IMR-90 (cell line): Measurements from ENCODE around the gene LRRC14B. TPM values are rescaled to one million over a fixed set of nuclear protein-coding genes. Genes with fewer than 3 reads are reported as not detected.

Experiments used
- ATAC-seq: fragments of 200-7000 bp; cut with Tn5 transposase; 2 replicates; pipeline ENCODE4 v1.9.1; 2020; ENCODE audit warnings: low read depth, mild to moderate bottlenecking, moderate library complexity
- BruUV-seq: library from RNA; stranded (reverse); fragments of 400-500 nt; replicated peaks from 2 replicates; lab custom pipeline; 2021; lab: Mats Ljungman, UMichigan
- CTCF ChIA-PET: fragments of 300-600 bp; formaldehyde crosslinking; extraction: SDS; loops from one replicate; lab custom pipeline; 2021; ENCODE audit warnings: antibody characterized with exemption; lab: Yijun Ruan, JAX
- POLR2A ChIA-PET: fragments of 300-600 bp; sonication (Branson Sonifier 250); formaldehyde crosslinking; loops from one replicate; lab custom pipeline; 2022; ENCODE audit warnings: antibody characterized with exemption; ENCODE audit not compliant: unreplicated experiment; lab: Charles Lee
- DNase-seq: peaks from one replicate; pipeline ENCODE4 v3.0.0; 2013
- H2AFZ ChIP-seq: replicated peaks from 2 replicates; pipeline ENCODE3; 2013; ENCODE audit warnings: low read length, mild to moderate bottlenecking; ENCODE audit not compliant: poor library complexity
- H2AK5ac ChIP-seq: 2 replicates; pipeline ENCODE4 v1.6.1; 2013; ENCODE audit warnings: low read depth, low read length, inconsistent platforms
- H2AK9ac ChIP-seq: replicated peaks from 2 replicates; pipeline ENCODE3; 2013; ENCODE audit warnings: mild to moderate bottlenecking, low read depth, low read length, moderate library complexity; ENCODE audit not compliant: poor library complexity
- H2BK120ac ChIP-seq: 2 replicates; pipeline ENCODE4 v1.6.1; 2013; ENCODE audit warnings: low read depth, low read length, inconsistent platforms
- H2BK15ac ChIP-seq: 3 replicates; pipeline ENCODE4 v1.6.1; 2013; ENCODE audit warnings: low read depth, low read length, inconsistent platforms
- H2BK20ac ChIP-seq: 2 replicates; pipeline ENCODE4 v1.6.1; 2013; ENCODE audit warnings: low read depth, mild to moderate bottlenecking, inconsistent platforms, low read length, moderate library complexity
- H2BK5ac ChIP-seq: 2 replicates; pipeline ENCODE4 v1.6.1; 2013; ENCODE audit warnings: mild to moderate bottlenecking, low read depth, low read length, inconsistent platforms; ENCODE audit not compliant: poor library complexity, severe bottlenecking
- H3K14ac ChIP-seq: replicated peaks from 2 replicates; pipeline ENCODE4 v1.6.1; 2013; ENCODE audit warnings: low read depth, low read length, inconsistent platforms
- H3K18ac ChIP-seq: 2 replicates; pipeline ENCODE4 v1.6.1; 2013; ENCODE audit warnings: low read depth, low read length, control low read depth
- H3K23ac ChIP-seq: 2 replicates; pipeline ENCODE4 v1.6.1; 2013; ENCODE audit warnings: low read depth, low read length, inconsistent platforms
- H3K27ac ChIP-seq: 2 replicates; pipeline ENCODE4 v1.5.1; 2013; ENCODE audit warnings: mild to moderate bottlenecking, control low read depth, low read length; ENCODE audit not compliant: insufficient read depth
- H3K27me3 ChIP-seq: 2 replicates; pipeline ENCODE4 v1.6.1; 2013; ENCODE audit warnings: low read length; ENCODE audit not compliant: control insufficient read depth, insufficient read depth
- H3K36me3 ChIP-seq: 2 replicates; pipeline ENCODE4 v1.6.1; 2013; ENCODE audit warnings: low read length, mixed read lengths; ENCODE audit not compliant: control insufficient read depth, insufficient read depth
- H3K4ac ChIP-seq: 2 replicates; pipeline ENCODE4 v1.6.1; 2013; ENCODE audit warnings: low read depth, low read length, inconsistent platforms
- H3K4me1 ChIP-seq: 2 replicates; pipeline ENCODE4 v1.6.1; 2013; ENCODE audit warnings: low read length, mixed read lengths; ENCODE audit not compliant: control insufficient read depth, insufficient read depth
- H3K4me2 ChIP-seq: 2 replicates; pipeline ENCODE4 v1.6.1; 2013; ENCODE audit warnings: low read depth, mild to moderate bottlenecking, control low read depth, low read length, moderate library complexity
- H3K4me3 ChIP-seq: 2 replicates; pipeline ENCODE4 v1.5.1; 2013; ENCODE audit warnings: low read depth, mild to moderate bottlenecking, control low read depth, low read length, moderate library complexity; ENCODE audit not compliant: insufficient read depth
- H3K56ac ChIP-seq: 2 replicates; pipeline ENCODE4 v1.6.1; 2013; ENCODE audit warnings: low read length, inconsistent platforms; ENCODE audit not compliant: insufficient read depth; ENCODE audit errors: extremely low read depth
- H3K79me1 ChIP-seq, 2 experiments: 2 replicates each; pipeline ENCODE4 v1.6.1; 2013; ENCODE audit warnings: low read length in 2 of 2, inconsistent platforms in 1 of 2, low read depth in 1 of 2
- H3K9ac ChIP-seq: 2 replicates; pipeline ENCODE4 v1.6.1; 2013; ENCODE audit warnings: low read depth, low read length, control low read depth
- H3K9me1 ChIP-seq: 2 replicates; pipeline ENCODE4 v1.6.1; 2013; ENCODE audit warnings: low read length, inconsistent platforms; ENCODE audit not compliant: insufficient read depth
- H3K9me3 ChIP-seq: 2 replicates; pipeline ENCODE4 v1.6.1; 2013; ENCODE audit warnings: low read length; ENCODE audit not compliant: control insufficient read depth, insufficient read depth
- H4K20me1 ChIP-seq: 2 replicates; pipeline ENCODE4 v1.6.1; 2013; ENCODE audit warnings: low read length, inconsistent platforms; ENCODE audit not compliant: insufficient read depth
- H4K5ac ChIP-seq: 2 replicates; pipeline ENCODE4 v1.6.1; 2013; ENCODE audit warnings: mild to moderate bottlenecking, low read depth, low read length, control low read depth
- H4K8ac ChIP-seq, 2 experiments: 2 replicates each; pipeline ENCODE4 v1.6.1; 2013; ENCODE audit warnings: low read depth in 2 of 2, low read length in 2 of 2, control low read depth in 1 of 2, inconsistent platforms in 1 of 2
- H4K91ac ChIP-seq: 2 replicates; pipeline ENCODE4 v1.6.1; 2013; ENCODE audit warnings: low read depth, low read length, inconsistent platforms; ENCODE audit not compliant: insufficient read depth
- BHLHE40 ChIP-seq: fragments of 150-350 bp; IDR thresholded peaks from 2 replicates; pipeline ENCODE4 v1.6.1; 2016; ENCODE audit warnings: mild to moderate bottlenecking, low read depth, low read length
- CEBPB ChIP-seq: IDR thresholded peaks from 2 replicates; pipeline ENCODE4 v1.6.1; 2012; ENCODE audit warnings: low read depth, low read length, improper control_type of control experiment
- CHD1 ChIP-seq: IDR thresholded peaks from 2 replicates; pipeline ENCODE4 v1.6.1; 2012; ENCODE audit warnings: low read depth, low read length, improper control_type of control experiment
- FOS ChIP-seq: fragments of 150-350 bp; IDR thresholded peaks from 2 replicates; pipeline ENCODE4 v1.6.1; 2016; ENCODE audit warnings: low read depth, low read length
- MAFK ChIP-seq: IDR thresholded peaks from 2 replicates; pipeline ENCODE4 v1.6.1; 2012; ENCODE audit warnings: low read depth, low read length, improper control_type of control experiment
- MAZ ChIP-seq: IDR thresholded peaks from 2 replicates; pipeline ENCODE4 v1.6.1; 2012; ENCODE audit warnings: low read depth, mild to moderate bottlenecking, low read length, improper control_type of control experiment, moderate library complexity, borderline replicate concordance
- MXI1 ChIP-seq: IDR thresholded peaks from 2 replicates; pipeline ENCODE4 v1.6.1; 2012; ENCODE audit warnings: low read depth, mild to moderate bottlenecking, low read length, moderate library complexity, borderline replicate concordance
- NFE2L2 ChIP-seq: fragments of 150-350 bp; IDR thresholded peaks from 2 replicates; pipeline ENCODE4 v1.6.1; 2016; ENCODE audit warnings: low read depth, mild to moderate bottlenecking, low read length
- POLR2A ChIP-seq: IDR thresholded peaks from 2 replicates; pipeline ENCODE4 v1.6.1; 2012; ENCODE audit warnings: mild to moderate bottlenecking, low read depth, low read length
- RAD21 ChIP-seq: IDR thresholded peaks from 2 replicates; pipeline ENCODE4 v1.6.1; 2012; ENCODE audit warnings: low read length, improper control_type of control experiment
- RCOR1 ChIP-seq: IDR thresholded peaks from 2 replicates; pipeline ENCODE4 v1.6.1; 2012; ENCODE audit warnings: mild to moderate bottlenecking, low read length, improper control_type of control experiment; ENCODE audit not compliant: insufficient replicate concordance
- RFX5 ChIP-seq: IDR thresholded peaks from 2 replicates; pipeline ENCODE4 v1.8.0; 2012; ENCODE audit warnings: low read depth, mild to moderate bottlenecking, low read length, moderate library complexity
- SMC3 ChIP-seq: fragments of 150-350 bp; IDR thresholded peaks from 2 replicates; pipeline ENCODE4 v1.6.1; 2016; ENCODE audit warnings: low read depth, mild to moderate bottlenecking, antibody characterized with exemption, low read length, moderate library complexity
- WGBS, 2 experiments: methylation state at CpG; one replicate each; pipeline versions ENCODE4 v1.1.5 to v1.1.7; 2013; ENCODE audit warnings: missing lambda C conversion rate in 2 of 2; ENCODE audit not compliant: insufficient read length in 1 of 2; ENCODE audit errors: extremely low coverage in 2 of 2; 5-methylcytosine and 5-hydroxymethylcytosine counted together
- dilution Hi-C: fragments of 300-500 bp; cut with HindIII; formaldehyde crosslinking; loops from one replicate; pipeline ENCODE4 v1.14.3; 2018; ENCODE audit warnings: low sequenced_read_pairs; ENCODE audit not compliant: unreplicated experiment
- in situ Hi-C: fragments of 300-500 bp; cut with MboI; formaldehyde crosslinking; loops from 3 replicates; pipeline ENCODE4 v1.14.3; 2019; ENCODE audit warnings: low sequenced_read_pairs, inconsistent platforms, mixed read lengths
- intact Hi-C: fragments of 100-400 bp; cut with micrococcal nuclease; formaldehyde crosslinking; loops from 2 replicates; pipeline ENCODE4 v1.10.0; 2022
- polyA plus RNA-seq, 3 experiments: library from polyadenylated mRNA; depleted of rRNA; stranded (reverse); fragments of >200 nt; gene quantifications; 2 replicates each; pipeline ENCODE4 v1.2.3, GENCODE V29; 2012; ENCODE audit warnings: low replicate concordance in 1 of 3
- total RNA-seq: library from RNA; depleted of rRNA; stranded (reverse); fragments of >200 nt; gene quantifications from 2 replicates; pipeline ENCODE4 v1.2.3, GENCODE V29; 2012
- TF ChIP-seq, protein P1 (sequence below): fragments of 150-350 bp; IDR thresholded peaks from 2 replicates; pipeline ENCODE4 v1.6.1; 2017; ENCODE audit warnings: mild to moderate bottlenecking, antibody characterized with exemption, low read length, low read depth
- TF ChIP-seq, protein P2 (sequence below): fragments of 150-350 bp; IDR thresholded peaks from 2 replicates; pipeline ENCODE4 v1.6.1; 2016; ENCODE audit warnings: low read depth, mild to moderate bottlenecking, low read length, moderate library complexity, borderline replicate concordance

The LRRC14B gene
- total and polyA plus RNA-seq, 2 of the 4 experiments (the other 2 are of a cell fraction) = not detected

- TF ChIP-seq RAD21 = no peak
- no peak for TF ChIP-seq POLR2A
- TF ChIP-seq MXI1 = no peak
- TF ChIP-seq SMC3 = no peak
- TF ChIP-seq MAZ = no peak
- TF ChIP-seq CEBPB = no peak
- no peak for TF ChIP-seq BHLHE40
- TF ChIP-seq NFE2L2 = no peak
These were observed 1.8 kb upstream of the LRRC14B start (continued) for GRCh38 chr5:189486-189885.

GRCh38 chr5:189976-190365, 1.3 kb upstream of the LRRC14B start:
- Histone ChIP-seq H3K4me2 (no peak overlapping the region), H2BK5ac (no peak overlapping the region), H3K14ac (no peak overlapping the region), H3K9me1 (peaks cover 3% of the 10 kb centered on the region; the same call in 1 of the 2 replicates), H2AK9ac (no peak overlapping the region), H4K8ac (no peak overlapping the region), H3K56ac (no peak overlapping the region), H3K27ac (no peak overlapping the region), H3K9me3 (no peaks in the 10 kb centered on the region), H3K79me1 (no peaks in the 10 kb centered on the region), H3K36me3 (no peaks in the 10 kb centered on the region), H3K27me3 (peaks cover 12% of the 10 kb centered on the region; the same call in 1 of the 2 replicates), H4K91ac (no peak overlapping the region), H3K18ac (no peak overlapping the region), H2AK5ac (no peak overlapping the region), H4K20me1 (peaks cover 2% of the 10 kb centered on the region; the same call in 1 of the 2 replicates), H2BK120ac (no peak overlapping the region), H2BK15ac (no peak overlapping the region), H4K5ac (no peak overlapping the region), H2BK20ac (no peak overlapping the region), H3K4me1 (no peaks in the 10 kb centered on the region), H3K9ac (no peak overlapping the region), H3K4ac (no peak overlapping the region), H2AFZ (no peak overlapping the region), H3K4me3 (no peak overlapping the region), H3K23ac (no peak overlapping the region)
- ATAC-seq = no peak
- DNase-seq = no peak
- no TSS peak for BruUV-seq
- dilution Hi-C loops = no loop called here
- ChIA-PET CTCF (no interaction called here), POLR2A (no interaction called here)
- 90% methylated on average over 1 of the region's 11 CpGs; no CpG with 5 or more reads in 1 of the 2 experiments for WGBS, 2 experiments
- intact Hi-C loops = no loop called here
- in situ Hi-C loops = no loop called here
- TF ChIP-seq SMC3 = no peak
- TF ChIP-seq, protein P1, sequence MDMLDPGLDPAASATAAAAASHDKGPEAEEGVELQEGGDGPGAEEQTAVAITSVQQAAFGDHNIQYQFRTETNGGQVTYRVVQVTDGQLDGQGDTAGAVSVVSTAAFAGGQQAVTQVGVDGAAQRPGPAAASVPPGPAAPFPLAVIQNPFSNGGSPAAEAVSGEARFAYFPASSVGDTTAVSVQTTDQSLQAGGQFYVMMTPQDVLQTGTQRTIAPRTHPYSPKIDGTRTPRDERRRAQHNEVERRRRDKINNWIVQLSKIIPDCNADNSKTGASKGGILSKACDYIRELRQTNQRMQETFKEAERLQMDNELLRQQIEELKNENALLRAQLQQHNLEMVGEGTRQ = no peak
- TF ChIP-seq FOS = no peak
- TF ChIP-seq MAZ = no peak
- no peak for TF ChIP-seq RAD21
- no peak for TF ChIP-seq BHLHE40
- TF ChIP-seq CHD1 = no peak
- TF ChIP-seq MAFK = no peak
- no peak for TF ChIP-seq MXI1
- TF ChIP-seq RCOR1 = no peak
- TF ChIP-seq CEBPB = no peak
- no peak for TF ChIP-seq RFX5
- no peak for TF ChIP-seq NFE2L2
- TF ChIP-seq, protein P2, sequence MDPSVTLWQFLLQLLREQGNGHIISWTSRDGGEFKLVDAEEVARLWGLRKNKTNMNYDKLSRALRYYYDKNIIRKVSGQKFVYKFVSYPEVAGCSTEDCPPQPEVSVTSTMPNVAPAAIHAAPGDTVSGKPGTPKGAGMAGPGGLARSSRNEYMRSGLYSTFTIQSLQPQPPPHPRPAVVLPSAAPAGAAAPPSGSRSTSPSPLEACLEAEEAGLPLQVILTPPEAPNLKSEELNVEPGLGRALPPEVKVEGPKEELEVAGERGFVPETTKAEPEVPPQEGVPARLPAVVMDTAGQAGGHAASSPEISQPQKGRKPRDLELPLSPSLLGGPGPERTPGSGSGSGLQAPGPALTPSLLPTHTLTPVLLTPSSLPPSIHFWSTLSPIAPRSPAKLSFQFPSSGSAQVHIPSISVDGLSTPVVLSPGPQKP = no peak
- TF ChIP-seq POLR2A = no peak
